ENCODE results near the gene TUBB.

DNA sequence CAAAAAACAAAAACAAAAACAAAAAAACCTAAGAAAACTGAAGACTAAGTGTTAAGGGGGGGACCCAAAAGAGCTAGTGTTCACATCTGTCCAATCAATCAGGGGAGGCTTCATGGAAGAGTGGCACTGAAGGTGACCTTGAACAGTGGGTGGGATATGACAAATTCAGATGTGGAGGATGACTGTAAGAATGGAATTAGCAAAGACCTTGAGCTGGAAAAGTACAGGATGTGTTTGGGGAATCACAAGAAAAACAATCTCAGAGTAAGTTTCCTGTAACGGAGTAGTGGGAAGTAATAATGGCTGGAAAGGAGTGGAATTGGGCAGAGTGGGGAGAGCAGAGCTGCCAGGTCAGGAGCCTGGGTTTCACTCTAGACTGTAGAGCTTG, 27.1 kb downstream of the TUBB start:
- TF ChIP-seq POLR2A (IDR thresholded peaks at IDR 0.05) (no peak), CTCF (IDR thresholded peaks at IDR 0.05) (no peak)

All from stomach (tissue), 4 donors.